ENCODE data around the gene POLR2E.

- TF ChIP-seq POLR2AphosphoS5 (IDR thresholded peaks at IDR 0.05; ENCODE audit: borderline replicate concordance, low read depth, low read length) (no peak), EZH2 (IDR thresholded peaks at IDR 0.05) (no peak)
Measured at GRCh38 chr19:1098177-1099051, 3.2 kb upstream of the POLR2E start.

All from SK-N-MC (cell line).